ENCODE results near the gene KCNAB1.

DNA sequence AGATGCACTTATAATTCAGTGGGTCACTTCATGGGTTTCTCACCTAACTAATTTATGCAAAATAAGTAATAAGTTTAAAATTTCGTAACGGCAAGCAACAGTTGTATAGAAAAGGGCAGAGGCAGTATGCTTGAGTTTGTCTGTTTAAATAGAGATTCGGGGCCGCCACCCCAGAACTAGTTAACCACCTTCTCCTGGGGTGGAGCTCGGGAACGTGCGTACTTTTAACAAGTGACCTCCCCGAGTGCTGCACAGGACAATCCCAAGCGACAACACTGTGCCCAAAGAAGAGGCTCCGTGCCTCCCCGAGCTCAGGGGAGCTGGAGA, 434.1 kb downstream of the KCNAB1 start:
- no peak for TF ChIP-seq SIN3A (IDR thresholded peaks at IDR 0.05; ENCODE audit: borderline replicate concordance, insufficient read depth, low read length)
- TF ChIP-seq TAF1 (IDR thresholded peaks at IDR 0.05; ENCODE audit: borderline replicate concordance, insufficient read depth, low read length) = no peak
- no peak for TF ChIP-seq POLR2AphosphoS5 (IDR thresholded peaks at IDR 0.05; ENCODE audit: low read depth, low read length)
- TF ChIP-seq, protein P1, sequence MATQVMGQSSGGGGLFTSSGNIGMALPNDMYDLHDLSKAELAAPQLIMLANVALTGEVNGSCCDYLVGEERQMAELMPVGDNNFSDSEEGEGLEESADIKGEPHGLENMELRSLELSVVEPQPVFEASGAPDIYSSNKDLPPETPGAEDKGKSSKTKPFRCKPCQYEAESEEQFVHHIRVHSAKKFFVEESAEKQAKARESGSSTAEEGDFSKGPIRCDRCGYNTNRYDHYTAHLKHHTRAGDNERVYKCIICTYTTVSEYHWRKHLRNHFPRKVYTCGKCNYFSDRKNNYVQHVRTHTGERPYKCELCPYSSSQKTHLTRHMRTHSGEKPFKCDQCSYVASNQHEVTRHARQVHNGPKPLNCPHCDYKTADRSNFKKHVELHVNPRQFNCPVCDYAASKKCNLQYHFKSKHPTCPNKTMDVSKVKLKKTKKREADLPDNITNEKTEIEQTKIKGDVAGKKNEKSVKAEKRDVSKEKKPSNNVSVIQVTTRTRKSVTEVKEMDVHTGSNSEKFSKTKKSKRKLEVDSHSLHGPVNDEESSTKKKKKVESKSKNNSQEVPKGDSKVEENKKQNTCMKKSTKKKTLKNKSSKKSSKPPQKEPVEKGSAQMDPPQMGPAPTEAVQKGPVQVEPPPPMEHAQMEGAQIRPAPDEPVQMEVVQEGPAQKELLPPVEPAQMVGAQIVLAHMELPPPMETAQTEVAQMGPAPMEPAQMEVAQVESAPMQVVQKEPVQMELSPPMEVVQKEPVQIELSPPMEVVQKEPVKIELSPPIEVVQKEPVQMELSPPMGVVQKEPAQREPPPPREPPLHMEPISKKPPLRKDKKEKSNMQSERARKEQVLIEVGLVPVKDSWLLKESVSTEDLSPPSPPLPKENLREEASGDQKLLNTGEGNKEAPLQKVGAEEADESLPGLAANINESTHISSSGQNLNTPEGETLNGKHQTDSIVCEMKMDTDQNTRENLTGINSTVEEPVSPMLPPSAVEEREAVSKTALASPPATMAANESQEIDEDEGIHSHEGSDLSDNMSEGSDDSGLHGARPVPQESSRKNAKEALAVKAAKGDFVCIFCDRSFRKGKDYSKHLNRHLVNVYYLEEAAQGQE (IDR thresholded peaks at IDR 0.05; ENCODE audit: insufficient read depth in 1 of 2, low read depth in 2 of 2, low read length in 2 of 2) = no peak
- no peak for TF ChIP-seq FOXP2 (optimal IDR thresholded peaks at IDR 0.05; ENCODE audit: borderline replicate concordance, extremely low read depth, extremely low read length, insufficient read depth)

Measured in PFSK-1 (cell line).